Activated CD8-positive, alpha-beta memory T cell treated with anti-CD3 and anti-CD28 coated beads for 48 hours (primary cell): ENCODE data around the gene SLC2A10.
"Not testable (repeated sequence)": the region's sequence is repeated elsewhere in the genome, so short reads cannot be mapped to it uniquely, and the experiment has no call there.

ENCODE experiments used
- DNase-seq, 3 experiments: peaks; one replicate each; pipeline ENCODE4 v3.0.0-alpha.2; 2020; ENCODE audit warnings: low read depth in 2 of 3, low spot score in 2 of 3

Gene SLC2A10

GRCh38 chr20:46709459-46710152, at the start of gene SLC2A10:
SLC2A10 (plus strand) TSS chr20:46709649; CDS start chr20:46709737, 88 bp downstream.
- no peak for DNase-seq

- DNase-seq, result no peak
These were observed 49.0 kb upstream of the SLC2A10 start for GRCh38 chr20:46660487-46660886.

GRCh38 chr20:46661659-46662058, 47.8 kb upstream of the SLC2A10 start:
- DNase-seq, result no peak

- no peak for DNase-seq
These were observed 45.9 kb upstream of the SLC2A10 start for GRCh38 chr20:46663531-46663930.

GRCh38 chr20:46665602-46666001, 43.8 kb upstream of the SLC2A10 start:
- no peak for DNase-seq

- no peak for DNase-seq
These were observed 43.1 kb upstream of the SLC2A10 start for GRCh38 chr20:46666306-46666705.

- no peak for DNase-seq
These were observed 42.5 kb upstream of the SLC2A10 start for GRCh38 chr20:46666818-46667515.

GRCh38 chr20:46670228-46670584, 39.2 kb upstream of the SLC2A10 start:
- DNase-seq, result no peak

GRCh38 chr20:46670585-46671584, 38.6 kb upstream of the SLC2A10 start:
- DNase-seq, result no peak

GRCh38 chr20:46671866-46672542, 37.4 kb upstream of the SLC2A10 start:
- DNase-seq, result no peak

- no peak for DNase-seq
These were observed 36.8 kb upstream of the SLC2A10 start for GRCh38 chr20:46672543-46673148.

GRCh38 chr20:46673394-46674252, 35.8 kb upstream of the SLC2A10 start:
- no peak for DNase-seq

GRCh38 chr20:46674253-46675083, 35.0 kb upstream of the SLC2A10 start:
- no peak for DNase-seq

GRCh38 chr20:46676649-46677316, 32.7 kb upstream of the SLC2A10 start:
- not testable (repeated sequence) for DNase-seq

GRCh38 chr20:46677608-46678007, 31.8 kb upstream of the SLC2A10 start:
- no peak for DNase-seq

GRCh38 chr20:46678516-46678915, 30.9 kb upstream of the SLC2A10 start:
- DNase-seq, result no peak

- no peak for DNase-seq
These were observed 28.8 kb upstream of the SLC2A10 start for GRCh38 chr20:46680684-46681031.
